HG03066 (cell line): Measurements from ENCODE around the gene ARHGEF26.

ENCODE experiments used
- ATAC-seq: cut with Tn5 transposase; IDR thresholded peaks from one replicate; pipeline ENCODE4 v1.9.1; 2021; ENCODE audit warnings: low read depth; ENCODE audit not compliant: unreplicated experiment

Gene ARHGEF26

GRCh38 chr3:154194877-154195276 is 73.7 kb downstream of the ARHGEF26 start:
- ATAC-seq, result no peak

- no peak for ATAC-seq
These were observed 74.6 kb downstream of the ARHGEF26 start for GRCh38 chr3:154195620-154196356.

GRCh38 chr3:154197751-154198150 is 76.6 kb downstream of the ARHGEF26 start:
- ATAC-seq, result no peak

- no peak for ATAC-seq
These were observed 88.3 kb downstream of the ARHGEF26 start for GRCh38 chr3:154209499-154209898.

- ATAC-seq, result no peak
These were observed 89.8 kb downstream of the ARHGEF26 start for GRCh38 chr3:154210986-154211385.

DNA sequence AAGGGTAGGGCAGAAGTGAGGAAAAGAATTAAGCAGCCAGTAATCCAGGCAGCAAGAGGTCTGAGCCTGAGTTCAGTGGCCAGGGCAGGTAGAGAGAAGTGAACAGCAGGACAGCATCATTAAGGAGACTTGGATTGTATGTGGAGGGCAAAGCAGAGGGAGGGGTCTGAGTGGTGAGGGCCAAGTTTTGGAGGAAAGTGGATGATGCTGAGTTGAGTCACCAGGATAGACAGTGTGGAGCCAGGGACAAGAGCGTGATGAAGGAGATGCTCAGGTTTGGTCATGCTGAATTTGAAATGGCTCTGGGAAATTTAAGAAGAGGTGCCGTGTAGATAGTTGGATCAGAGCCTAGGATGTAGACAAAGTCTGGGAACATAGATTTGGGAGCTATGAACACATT is 93.1 kb downstream of the ARHGEF26 start:
- ATAC-seq, result no peak

DNA sequence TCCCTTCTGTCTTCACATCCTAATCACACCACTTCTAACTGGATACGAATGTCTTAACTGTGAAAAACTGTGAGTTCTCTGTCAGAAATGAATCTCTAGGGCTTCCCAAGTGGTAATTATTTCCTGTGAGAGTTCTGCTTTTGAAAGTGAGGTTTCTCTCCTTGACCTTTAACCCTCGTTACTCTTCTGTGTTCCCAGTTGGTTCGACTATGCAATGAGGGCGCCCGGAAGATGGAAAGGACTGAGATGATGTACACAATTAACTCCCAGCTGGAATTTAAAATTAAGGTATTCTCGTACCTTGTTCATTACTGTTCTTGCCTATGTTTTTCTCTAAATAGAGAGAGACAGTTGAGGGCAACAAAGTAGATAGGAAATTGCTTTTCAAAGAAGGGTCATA is 96.5 kb downstream of the ARHGEF26 start:
- no peak for ATAC-seq

GRCh38 chr3:154218728-154219127 is 97.5 kb downstream of the ARHGEF26 start:
- no peak for ATAC-seq

- ATAC-seq, result no peak
These were observed 99.3 kb downstream of the ARHGEF26 start for GRCh38 chr3:154220462-154220861.

DNA sequence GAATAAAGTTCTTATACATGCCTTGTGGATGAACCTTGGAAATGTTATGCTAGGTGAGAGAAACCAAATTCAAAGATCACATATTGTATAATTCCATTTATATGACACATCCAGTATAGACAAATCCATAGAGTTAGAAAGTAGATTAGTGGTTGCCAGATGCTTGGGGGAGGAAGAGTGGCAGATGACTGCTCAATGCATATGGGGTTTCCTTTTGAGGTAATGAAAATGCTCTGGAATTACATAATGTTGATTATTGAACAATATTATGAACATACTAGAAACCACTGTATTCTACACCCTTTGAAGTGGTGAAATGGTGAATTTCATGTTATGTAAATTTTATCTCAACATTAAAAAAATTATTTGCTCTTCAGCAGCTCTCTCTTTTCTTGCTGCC is 102.3 kb downstream of the ARHGEF26 start:
- ATAC-seq, result no peak

GRCh38 chr3:154224366-154224765 is 103.2 kb downstream of the ARHGEF26 start:
- ATAC-seq, result no peak

- no peak for ATAC-seq
These were observed 103.7 kb downstream of the ARHGEF26 start for GRCh38 chr3:154224866-154225265.

- no peak for ATAC-seq
These were observed 104.3 kb downstream of the ARHGEF26 start for GRCh38 chr3:154225536-154225935.

DNA sequence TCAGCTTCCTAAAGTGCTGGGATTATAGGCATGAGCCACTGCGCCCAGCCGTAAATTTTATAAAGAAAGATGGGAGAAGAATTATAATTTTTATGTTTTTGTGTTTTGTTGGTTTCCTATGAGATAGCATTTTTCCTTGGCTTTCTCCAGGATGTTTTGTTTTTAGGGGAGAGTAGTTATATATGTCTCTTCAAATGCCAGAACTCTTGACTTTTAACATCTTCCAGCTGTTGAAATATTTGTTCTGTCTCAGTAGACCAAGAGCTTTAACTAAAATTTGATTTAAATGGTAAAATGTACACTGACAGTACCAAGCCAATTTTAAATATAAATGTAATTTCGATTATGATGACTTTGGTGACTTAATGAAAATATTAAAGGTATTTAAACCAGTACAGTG is 106.3 kb downstream of the ARHGEF26 start:
- ATAC-seq, result no peak

DNA sequence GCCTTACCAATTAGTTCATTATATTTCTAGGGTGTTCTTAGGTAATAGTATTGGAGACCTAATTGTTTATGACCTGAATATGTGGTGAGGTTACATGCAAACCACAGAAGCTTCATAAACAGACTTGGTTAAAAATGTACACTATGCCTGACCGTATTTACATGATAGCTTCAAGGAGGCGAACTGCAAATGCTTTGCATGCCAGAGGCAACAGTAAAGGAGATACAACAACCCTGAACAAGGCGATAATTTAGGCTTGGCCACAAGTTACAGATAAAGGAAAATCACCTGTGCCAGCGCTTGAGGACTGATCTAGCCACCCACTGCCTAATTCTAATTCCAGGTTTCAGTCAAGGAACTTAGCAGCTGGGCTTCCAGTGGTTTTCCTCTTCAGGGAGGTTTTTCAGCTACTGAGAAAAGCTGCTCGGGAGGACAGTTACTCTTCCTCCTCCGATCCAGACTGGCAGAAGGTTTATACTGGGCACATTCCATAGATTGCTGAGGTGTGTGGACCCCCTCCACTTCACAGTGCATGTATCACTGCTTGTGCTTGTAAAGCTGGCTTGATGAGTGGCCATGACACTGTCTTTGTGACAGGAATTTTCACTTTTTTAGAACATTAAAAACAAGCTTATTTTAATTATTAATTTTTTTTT is 107.5 kb downstream of the ARHGEF26 start:
- ATAC-seq, result no peak

DNA sequence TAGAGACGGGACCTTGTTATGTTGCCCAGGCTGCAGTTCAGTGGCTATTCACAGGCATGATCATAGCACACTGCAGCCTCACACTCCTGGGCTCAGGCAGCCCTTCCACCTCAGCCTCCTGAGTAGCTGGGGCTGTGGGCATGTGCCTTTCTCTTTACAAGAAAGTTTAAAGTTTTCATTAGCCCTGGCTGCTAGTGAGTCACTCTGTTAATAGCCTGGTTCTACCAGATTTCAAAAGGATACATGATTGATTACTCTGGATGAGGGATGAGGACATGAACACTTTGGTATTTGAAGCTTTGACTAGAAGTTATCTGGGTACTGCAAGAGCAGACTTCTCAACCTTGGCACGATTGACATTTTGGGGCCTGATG is 108.0 kb downstream of the ARHGEF26 start:
- no peak for ATAC-seq

DNA sequence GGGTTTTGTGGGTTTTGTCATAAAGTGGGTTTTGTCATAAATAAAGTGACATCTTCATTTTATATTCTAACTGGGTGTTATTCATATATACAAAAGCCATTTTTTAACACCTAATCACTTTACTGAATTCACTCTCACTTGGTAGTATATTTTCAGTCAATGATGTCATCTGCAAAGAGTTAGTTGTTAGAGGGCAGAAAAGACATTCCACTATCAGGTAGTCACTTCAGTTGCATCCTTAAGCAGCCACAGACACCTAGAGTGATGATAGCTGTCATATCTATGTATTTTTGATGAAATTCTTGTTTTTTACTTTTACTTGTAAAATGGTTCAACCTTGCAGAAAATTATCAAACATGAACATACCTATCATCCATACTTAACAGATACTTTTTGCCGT is 114.1 kb downstream of the ARHGEF26 start:
- no peak for ATAC-seq

GRCh38 chr3:154236331-154236730 is 115.1 kb downstream of the ARHGEF26 start:
- no peak for ATAC-seq

DNA sequence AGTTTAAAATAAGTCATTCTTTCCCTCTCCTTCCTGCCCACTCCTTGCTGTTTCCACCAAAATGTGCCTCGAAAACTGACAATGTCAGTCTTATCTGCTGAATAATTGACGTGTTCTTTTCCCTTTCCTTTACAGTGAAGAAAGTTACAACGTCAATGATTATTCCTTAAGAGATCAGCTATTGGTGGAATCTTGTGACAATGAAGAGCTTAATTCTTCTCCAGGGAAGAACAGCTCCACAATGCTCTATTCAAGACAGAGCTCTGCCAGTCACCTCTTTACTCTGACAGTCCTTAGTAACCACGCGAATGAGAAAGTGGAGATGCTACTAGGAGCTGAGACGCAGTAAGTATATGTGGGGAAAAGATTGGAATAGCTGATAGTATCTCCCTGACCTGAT is 119.0 kb downstream of the ARHGEF26 start:
- ATAC-seq, result no peak

DNA sequence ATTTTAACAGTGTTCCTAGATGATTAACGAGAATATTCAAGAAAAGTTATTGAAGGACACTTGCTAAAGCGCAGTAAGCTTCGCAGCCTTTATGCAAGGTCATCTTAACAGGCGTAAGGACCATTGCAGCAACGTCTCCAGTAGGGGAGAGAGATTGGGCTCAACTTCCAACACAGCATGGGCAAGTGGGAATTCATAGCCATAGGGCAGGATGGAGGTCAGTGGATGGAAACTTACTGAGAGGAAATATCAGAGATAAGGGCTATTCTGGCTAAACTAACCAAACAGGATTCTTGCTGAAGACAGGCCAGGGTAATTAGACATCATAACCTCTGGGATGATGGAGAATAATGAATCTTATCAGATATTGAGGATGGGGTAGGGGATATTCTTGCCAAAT is 120.3 kb downstream of the ARHGEF26 start:
- ATAC-seq, result no peak

DNA sequence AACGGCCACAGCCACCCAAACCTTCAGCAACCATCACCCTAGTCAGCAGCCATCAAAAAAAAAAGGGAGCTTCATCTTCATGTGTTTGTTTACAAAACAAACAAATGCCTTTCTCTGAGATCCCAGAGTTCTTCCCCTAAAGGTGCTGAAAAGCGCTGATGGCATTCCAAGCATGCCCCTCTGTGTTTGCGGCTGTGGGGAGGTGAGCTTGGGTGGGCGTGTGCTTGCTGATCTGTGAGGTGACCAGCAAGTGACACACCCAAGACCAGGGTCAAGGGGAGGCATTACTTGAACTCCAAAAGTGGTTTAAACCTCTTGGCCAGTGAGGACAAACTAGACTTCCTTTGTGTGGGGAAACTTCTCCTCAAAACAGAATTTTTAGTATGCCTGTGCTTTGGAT is 121.6 kb downstream of the ARHGEF26 start:
- ATAC-seq, result no peak

DNA sequence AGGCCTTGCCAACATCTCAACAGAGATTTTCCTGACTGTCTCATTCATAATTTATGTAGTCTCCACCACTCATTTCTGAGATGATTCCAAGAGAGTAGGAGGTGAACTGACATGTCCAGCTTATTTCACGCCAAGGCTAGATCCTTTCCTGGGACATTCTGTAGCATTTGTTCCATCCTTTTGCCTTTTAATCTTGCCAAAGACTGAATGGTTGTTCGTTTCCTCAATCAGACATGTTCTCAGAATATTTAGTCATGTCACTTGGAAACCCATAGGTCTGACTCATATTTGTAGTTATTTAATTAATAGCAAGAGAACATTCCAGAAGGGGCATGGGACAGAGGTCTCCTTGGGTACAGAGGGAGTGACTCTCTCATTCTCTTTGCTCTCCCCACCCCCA is 122.2 kb downstream of the ARHGEF26 start:
- ATAC-seq, result no peak
